ENCODE data around the gene ALG12. TPM values are rescaled to one million over a fixed set of nuclear protein-coding genes. Genes with fewer than 3 reads are reported as not detected.

The ALG12 gene
- total RNA-seq, 1 donor: 18.8 TPM

- no peaks in the 10 kb centered on the region for H3K27me3 ChIP-seq (ENCODE audit: insufficient read depth, low read length)
- no peak overlapping the region for H3K4me3 ChIP-seq (ENCODE audit: insufficient read depth, low read length)
- H3K4me1 ChIP-seq (ENCODE audit: insufficient read depth, low read length): peaks cover 15% of the 10 kb centered on the region
- H4K20me1 ChIP-seq (ENCODE audit: insufficient read depth, low read length): no peaks in the 10 kb centered on the region
- H3K27ac ChIP-seq (ENCODE audit: low read depth, low read length): no peak overlapping the region
- no peaks in the 10 kb centered on the region for H3K9me3 ChIP-seq (ENCODE audit: low read depth, low read length)
- no peak for TF ChIP-seq CTCF (IDR thresholded peaks at IDR 0.05; ENCODE audit: extremely low read depth, low read depth, low read length)
- H2AFZ ChIP-seq (ENCODE audit: low read length): no peak overlapping the region
- H3K4me2 ChIP-seq (ENCODE audit: insufficient read depth, low read length): no peak overlapping the region
- no peaks in the 10 kb centered on the region for H3K79me2 ChIP-seq (ENCODE audit: insufficient read depth, low read length)
- H3K36me3 ChIP-seq (ENCODE audit: insufficient read depth, low read length): no peaks in the 10 kb centered on the region
- no peak for DNase-seq (ENCODE audit: insufficient read length, low spot score, missing footprints)
Observed at GRCh38 chr22:49949914-49950292, 31.7 kb upstream of the ALG12 start.

- DNase-seq (ENCODE audit: insufficient read length, low spot score, missing footprints): no peak
- Histone ChIP-seq H3K27ac (ENCODE audit: low read depth, low read length) (no peak overlapping the region), H3K36me3 (ENCODE audit: insufficient read depth, low read length) (no peaks in the 10 kb centered on the region)
Observed at GRCh38 chr22:49948958-49949913, 31.0 kb upstream of the ALG12 start.

GRCh38 chr22:49948116-49948957 lies 30.1 kb upstream of the ALG12 start:
- Histone ChIP-seq H3K4me2 (ENCODE audit: insufficient read depth, low read length) (no peak overlapping the region), H3K27ac (ENCODE audit: low read depth, low read length) (no peak overlapping the region), H3K9me3 (ENCODE audit: low read depth, low read length) (no peaks in the 10 kb centered on the region), H3K79me2 (ENCODE audit: insufficient read depth, low read length) (no peaks in the 10 kb centered on the region), H3K4me3 (ENCODE audit: insufficient read depth, low read length) (no peak overlapping the region), H3K36me3 (ENCODE audit: insufficient read depth, low read length) (no peaks in the 10 kb centered on the region), H3K27me3 (ENCODE audit: insufficient read depth, low read length) (no peaks in the 10 kb centered on the region), H3K4me1 (ENCODE audit: insufficient read depth, low read length) (peaks cover 15% of the 10 kb centered on the region), H4K20me1 (ENCODE audit: insufficient read depth, low read length) (no peaks in the 10 kb centered on the region), H2AFZ (ENCODE audit: low read length) (no peak overlapping the region)
- no peak for DNase-seq (ENCODE audit: insufficient read length, low spot score, missing footprints)
- TF ChIP-seq CTCF (IDR thresholded peaks at IDR 0.05; ENCODE audit: extremely low read depth, low read depth, low read length): no peak

More at GRCh38 chr22:49948958-49949913, 31.0 kb upstream of the ALG12 start:
- no peak overlapping the region for H2AFZ ChIP-seq (ENCODE audit: low read length)
- H4K20me1 ChIP-seq (ENCODE audit: insufficient read depth, low read length): no peaks in the 10 kb centered on the region
- peaks cover 15% of the 10 kb centered on the region for H3K4me1 ChIP-seq (ENCODE audit: insufficient read depth, low read length)
- no peak for TF ChIP-seq CTCF (IDR thresholded peaks at IDR 0.05; ENCODE audit: extremely low read depth, low read depth, low read length)
- H3K4me3 ChIP-seq (ENCODE audit: insufficient read depth, low read length): no peak overlapping the region
- H3K79me2 ChIP-seq (ENCODE audit: insufficient read depth, low read length): no peaks in the 10 kb centered on the region
- H3K9me3 ChIP-seq (ENCODE audit: low read depth, low read length): no peaks in the 10 kb centered on the region
- no peak overlapping the region for H3K4me2 ChIP-seq (ENCODE audit: insufficient read depth, low read length)
- no peaks in the 10 kb centered on the region for H3K27me3 ChIP-seq (ENCODE audit: insufficient read depth, low read length)

- Histone ChIP-seq H3K27ac (ENCODE audit: low read depth, low read length) (no peak overlapping the region), H2AFZ (ENCODE audit: low read length) (no peak overlapping the region), H3K79me2 (ENCODE audit: insufficient read depth, low read length) (no peaks in the 10 kb centered on the region), H3K36me3 (ENCODE audit: insufficient read depth, low read length) (no peaks in the 10 kb centered on the region), H3K9me3 (ENCODE audit: low read depth, low read length) (no peaks in the 10 kb centered on the region), H3K4me3 (ENCODE audit: insufficient read depth, low read length) (no peak overlapping the region), H3K27me3 (ENCODE audit: insufficient read depth, low read length) (no peaks in the 10 kb centered on the region), H3K4me1 (ENCODE audit: insufficient read depth, low read length) (peaks cover 8% of the 10 kb centered on the region), H4K20me1 (ENCODE audit: insufficient read depth, low read length) (no peaks in the 10 kb centered on the region), H3K4me2 (ENCODE audit: insufficient read depth, low read length) (no peak overlapping the region)
- TF ChIP-seq CTCF (IDR thresholded peaks at IDR 0.05; ENCODE audit: extremely low read depth, low read depth, low read length): no peak
- no peak for DNase-seq (ENCODE audit: insufficient read length, low spot score, missing footprints)
Observed at GRCh38 chr22:49947296-49947622, 29.0 kb upstream of the ALG12 start.

Measured in osteoblast (primary cell).